GM21447 (cell line): ENCODE results near the gene SERINC5.

ENCODE experiments used
- ATAC-seq: cut with Tn5 transposase; IDR thresholded peaks from one replicate; pipeline ENCODE4 v1.9.1; 2021; ENCODE audit not compliant: unreplicated experiment

SERINC5 gene

GRCh38 chr5:80229902-80230255, 26.0 kb downstream of the SERINC5 start:
- ATAC-seq: no peak

GRCh38 chr5:80227979-80228596, 27.8 kb downstream of the SERINC5 start:
- ATAC-seq: no peak

GRCh38 chr5:80225934-80226326, 29.9 kb downstream of the SERINC5 start:
- no peak for ATAC-seq

GRCh38 chr5:80225189-80225933, 30.5 kb downstream of the SERINC5 start:
- ATAC-seq: no peak

GRCh38 chr5:80223561-80223960, 32.3 kb downstream of the SERINC5 start:
- no peak for ATAC-seq

- ATAC-seq: no peak
Measured at GRCh38 chr5:80220245-80220897, 35.5 kb downstream of the SERINC5 start.

- ATAC-seq: no peak
Measured at GRCh38 chr5:80219391-80219790, 36.5 kb downstream of the SERINC5 start.

- ATAC-seq: no peak
Measured at GRCh38 chr5:80217667-80218066, 38.2 kb downstream of the SERINC5 start.

- no peak for ATAC-seq
Measured at GRCh38 chr5:80216753-80217596, 38.9 kb downstream of the SERINC5 start.

GRCh38 chr5:80216096-80216495, 39.8 kb downstream of the SERINC5 start:
- ATAC-seq: no peak

- ATAC-seq: no peak
Measured at GRCh38 chr5:80215523-80215922, 40.3 kb downstream of the SERINC5 start.

- no peak for ATAC-seq
Measured at GRCh38 chr5:80213466-80213865, 42.4 kb downstream of the SERINC5 start.

- ATAC-seq: no peak
Measured at GRCh38 chr5:80212171-80212667, 43.6 kb downstream of the SERINC5 start.

- ATAC-seq: no peak
Measured at GRCh38 chr5:80211327-80211726, 44.5 kb downstream of the SERINC5 start.

- ATAC-seq: no peak
Measured at GRCh38 chr5:80210014-80210413, 45.8 kb downstream of the SERINC5 start.

GRCh38 chr5:80208381-80208780, 47.5 kb downstream of the SERINC5 start:
- no peak for ATAC-seq

- no peak for ATAC-seq
Measured at GRCh38 chr5:80207832-80208231, 48.0 kb downstream of the SERINC5 start.

- no peak for ATAC-seq
Measured at GRCh38 chr5:80206282-80206681, 49.6 kb downstream of the SERINC5 start.

GRCh38 chr5:80205846-80206245, 50.0 kb downstream of the SERINC5 start:
- ATAC-seq: no peak

GRCh38 chr5:80204808-80205614, 50.8 kb downstream of the SERINC5 start:
- no peak for ATAC-seq
